GM12865 (cell line): ENCODE results near the gene CHTOP.
"Not testable (repeated sequence)": the region's sequence is repeated elsewhere in the genome, so short reads cannot be mapped to it uniquely, and the experiment has no call there.

Source experiments
- DNase-seq: peaks from one replicate; pipeline ENCODE4 v3.0.0; 2010; ENCODE audit warnings: low read depth
- H3K4me3 ChIP-seq: 2 replicates; pipeline ENCODE4 v1.5.1; 2011; ENCODE audit warnings: mild to moderate bottlenecking, low read depth, low read length, control low read depth
- CTCF ChIP-seq: IDR thresholded peaks from 2 replicates; pipeline ENCODE4 v1.5.1; 2011; ENCODE audit warnings: low read length, control low read depth, low read depth, inconsistent platforms; ENCODE audit not compliant: insufficient read depth; ENCODE audit errors: missing control alignments

The CHTOP gene

GRCh38 chr1:153633754-153634665 is at the start of gene CHTOP:
Gene CHTOP, plus strand, starts transcription at chr1:153634066. Its CDS starts 2,523 bp downstream, at chr1:153636589.
- peak; percentile 99 for DNase-seq
- H3K4me3 ChIP-seq = peak within 1 kb of the TSS; percentile 70
- TF ChIP-seq CTCF = no peak

DNA sequence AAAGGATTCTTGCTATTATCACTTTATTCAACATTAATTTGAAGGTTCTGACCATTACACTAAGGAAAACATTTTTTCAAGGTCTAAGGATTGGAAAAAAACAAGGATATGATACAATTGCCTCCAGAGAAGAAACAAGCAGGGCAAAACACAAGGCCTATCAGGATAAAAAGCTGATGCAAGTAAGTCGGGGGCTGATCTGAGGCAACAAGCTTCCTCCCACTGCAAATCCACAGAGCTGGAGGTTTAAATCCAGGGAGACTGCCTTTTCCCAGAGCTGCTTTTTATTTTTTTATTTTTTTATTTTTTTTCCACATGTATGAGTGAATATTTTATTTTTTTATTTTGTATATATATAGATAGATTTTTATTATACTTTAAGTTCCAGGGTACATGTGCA is 48.9 kb upstream of the CHTOP start:
- no peak for DNase-seq
- TF ChIP-seq CTCF = no peak
- no peak overlapping the region for H3K4me3 ChIP-seq

DNA sequence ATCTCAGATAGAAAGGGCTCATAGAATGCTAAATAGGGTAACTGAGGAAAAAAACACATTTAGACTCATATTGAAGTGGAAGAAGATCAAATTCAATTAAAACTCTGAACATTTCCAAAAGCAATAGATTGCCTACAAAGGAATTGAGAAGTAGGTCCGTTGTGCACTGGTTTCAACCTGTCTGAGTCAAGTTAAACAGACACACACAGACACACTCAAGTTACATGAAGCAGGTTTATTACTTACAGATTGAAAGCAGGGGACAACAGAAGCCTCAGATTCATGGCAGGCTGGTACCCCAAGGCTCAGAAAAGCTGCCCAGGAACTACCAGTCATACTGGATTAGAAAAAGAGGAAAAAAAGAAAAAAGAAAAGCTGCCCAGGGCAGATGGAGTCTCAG is 47.5 kb upstream of the CHTOP start:
- no peak overlapping the region for H3K4me3 ChIP-seq
- no peak for DNase-seq
- no peak for TF ChIP-seq CTCF

DNA sequence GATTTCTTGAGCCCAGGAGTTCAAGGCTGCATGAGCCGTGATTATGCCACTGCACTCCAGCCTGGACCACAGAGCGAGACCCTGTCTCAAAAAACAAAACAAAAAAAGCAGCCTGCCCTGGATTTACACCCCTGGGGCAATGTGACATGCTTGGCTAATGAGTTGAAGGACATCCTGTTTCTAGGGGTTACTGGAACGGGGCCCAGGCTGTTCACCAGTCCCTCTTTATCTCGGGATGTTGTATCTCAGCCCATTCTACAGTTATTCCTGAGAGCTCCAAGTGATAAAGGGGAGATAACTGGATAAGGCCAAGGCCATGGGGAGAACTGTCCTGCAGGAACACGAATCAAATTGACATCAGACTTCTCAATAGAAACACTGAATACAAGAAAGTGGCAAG is 46.6 kb upstream of the CHTOP start:
- no peak overlapping the region for H3K4me3 ChIP-seq
- no peak for DNase-seq
- no peak for TF ChIP-seq CTCF

- H3K4me3 ChIP-seq, DNase-seq: not testable (repeated sequence)
Measured at GRCh38 chr1:153588033-153588432, 45.8 kb upstream of the CHTOP start.

GRCh38 chr1:153588482-153588881 is 45.4 kb upstream of the CHTOP start:
- H3K4me3 ChIP-seq = no peak overlapping the region
- no peak for TF ChIP-seq CTCF
- DNase-seq = no peak

- no peak overlapping the region for H3K4me3 ChIP-seq
- DNase-seq = no peak
- TF ChIP-seq CTCF = no peak
Measured at GRCh38 chr1:153592748-153593147, 41.1 kb upstream of the CHTOP start.
